Smooth muscle cell (in vitro differentiated cells): ENCODE measurements around the gene RNF144B. TPM values are rescaled to one million over a fixed set of nuclear protein-coding genes. Genes with fewer than 3 reads are reported as not detected.

Experiments used
- DNase-seq: peaks from one replicate; lab custom pipeline; 2025; ENCODE audit not compliant: unreplicated experiment; lab: John Stamatoyannopoulos, UW
- H2AFZ ChIP-seq: fragments of 200-600 bp; sonication (generic); 2 replicates; pipeline ENCODE4 v1.6.0; 2016; ENCODE audit warnings: antibody characterized with exemption, low read depth, mild to moderate bottlenecking
- H3F3A ChIP-seq: fragments of 200-600 bp; sonication (generic); 2 replicates; pipeline ENCODE4 v1.6.0; 2017; ENCODE audit warnings: antibody characterized with exemption, low read depth
- H3K27ac ChIP-seq: fragments of 200-600 bp; sonication (generic); 2 replicates; pipeline ENCODE4 v1.5.1; 2016; ENCODE audit warnings: low read depth, mild to moderate bottlenecking
- H3K27me3 ChIP-seq: fragments of 200-600 bp; sonication (generic); 2 replicates; pipeline ENCODE4 v1.6.1; 2016; ENCODE audit warnings: low read depth, mild to moderate bottlenecking
- H3K36me3 ChIP-seq: fragments of 200-600 bp; sonication (generic); 2 replicates; pipeline ENCODE4 v1.5.1; 2016; ENCODE audit warnings: low read depth
- H3K4me1 ChIP-seq: fragments of 200-600 bp; sonication (generic); 2 replicates; pipeline ENCODE4 v1.5.1; 2016; ENCODE audit warnings: low read depth
- H3K4me2 ChIP-seq: fragments of 200-600 bp; sonication (generic); 2 replicates; pipeline ENCODE4 v1.6.0; 2016; ENCODE audit warnings: mild to moderate bottlenecking
- H3K4me3 ChIP-seq: fragments of 200-600 bp; sonication (generic); 2 replicates; pipeline ENCODE4 v1.5.1; 2016; ENCODE audit warnings: mild to moderate bottlenecking
- H3K79me2 ChIP-seq: fragments of 200-600 bp; sonication (generic); 2 replicates; pipeline ENCODE4 v1.6.0; 2016; ENCODE audit warnings: low read depth, mild to moderate bottlenecking
- H3K9ac ChIP-seq: fragments of 200-600 bp; sonication (generic); 2 replicates; pipeline ENCODE4 v1.6.0; 2016; ENCODE audit warnings: low read depth
- H3K9me3 ChIP-seq: fragments of 200-600 bp; sonication (generic); replicated peaks from 2 replicates; pipeline ENCODE4 v1.5.1; 2016; ENCODE audit warnings: low read depth
- H4K20me1 ChIP-seq: fragments of 200-600 bp; sonication (generic); 2 replicates; pipeline ENCODE4 v1.6.0; 2016; ENCODE audit warnings: low read depth
- WGBS: methylation state at CpG from one replicate; pipeline ENCODE4 v1.1.7; 2016; ENCODE audit warnings: low lambda C conversion rate; 5-methylcytosine and 5-hydroxymethylcytosine counted together
- polyA plus RNA-seq: library from polyadenylated mRNA; unstranded; fragments of >200 nt; fragmentation: Nextera tagmentation; extraction: Ambion mirVana; gene quantifications from 2 replicates; pipeline ENCODE4 v1.2.1, GENCODE V29; 2016
- total RNA-seq: library from RNA; depleted of rRNA; stranded (reverse); fragments of >200 nt; gene quantifications from 2 replicates; pipeline ENCODE4 v1.2.3, GENCODE V29; 2014
- TF ChIP-seq, protein P1 (sequence below): fragments of 200-600 bp; sonication (generic); IDR thresholded peaks from 2 replicates; pipeline ENCODE4 v1.5.1; 2017; ENCODE audit warnings: borderline replicate concordance, mild to moderate bottlenecking, antibody characterized with exemption; ENCODE audit not compliant: insufficient read depth, poor library complexity, severe bottlenecking

RNF144B gene
- total and polyA plus RNA-seq, 2 experiments from 2014 or later: 3.4 to 10.9 TPM

DNA sequence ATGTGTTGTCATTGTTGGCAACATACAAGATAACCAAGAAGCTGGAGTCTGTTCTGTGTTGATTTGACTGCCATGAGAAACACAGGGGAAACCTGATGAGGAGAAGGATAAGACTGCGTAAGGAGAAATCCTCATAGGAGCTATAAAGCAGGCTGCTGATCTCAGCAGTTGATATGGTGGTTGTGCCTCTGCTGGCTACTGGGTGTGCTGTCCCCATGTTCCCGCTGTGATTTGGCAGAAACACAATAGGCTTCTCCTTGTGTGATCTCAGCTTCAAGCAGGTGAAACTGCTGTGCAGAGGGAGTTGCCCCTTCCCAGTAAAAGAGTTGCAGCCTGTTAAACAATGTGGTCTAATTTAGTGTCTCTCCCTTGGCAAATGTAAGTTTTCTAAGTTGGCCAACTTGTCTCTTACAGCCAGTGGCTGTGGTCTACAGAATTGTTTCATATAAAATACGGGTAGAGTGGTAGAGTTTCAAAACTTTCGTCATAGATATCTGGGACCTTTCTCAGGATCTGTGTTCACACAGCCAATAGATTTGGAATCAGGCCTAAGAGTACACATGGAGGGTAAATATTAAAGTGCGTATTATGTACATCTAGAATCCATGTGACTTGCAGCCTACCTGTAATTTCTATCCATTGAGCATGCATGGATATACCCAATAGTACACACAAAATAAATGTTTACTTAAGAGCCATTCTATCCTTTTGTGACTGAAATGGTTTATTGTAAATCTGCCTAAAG is 78.4 kb downstream of the RNF144B start:
- Histone ChIP-seq H3K79me2 (no peaks in the 10 kb centered on the region), H3K4me2 (no peak overlapping the region), H4K20me1 (no peaks in the 10 kb centered on the region), H3K9me3 (no peaks in the 10 kb centered on the region), H3K27ac (no peak overlapping the region), H3K4me1 (no peaks in the 10 kb centered on the region), H3K36me3 (no peaks in the 10 kb centered on the region), H2AFZ (no peak overlapping the region), H3K4me3 (no peak overlapping the region), H3F3A (no peaks in the 10 kb centered on the region), H3K27me3 (no peaks in the 10 kb centered on the region), H3K9ac (no peak overlapping the region)
- TF ChIP-seq, protein P1, sequence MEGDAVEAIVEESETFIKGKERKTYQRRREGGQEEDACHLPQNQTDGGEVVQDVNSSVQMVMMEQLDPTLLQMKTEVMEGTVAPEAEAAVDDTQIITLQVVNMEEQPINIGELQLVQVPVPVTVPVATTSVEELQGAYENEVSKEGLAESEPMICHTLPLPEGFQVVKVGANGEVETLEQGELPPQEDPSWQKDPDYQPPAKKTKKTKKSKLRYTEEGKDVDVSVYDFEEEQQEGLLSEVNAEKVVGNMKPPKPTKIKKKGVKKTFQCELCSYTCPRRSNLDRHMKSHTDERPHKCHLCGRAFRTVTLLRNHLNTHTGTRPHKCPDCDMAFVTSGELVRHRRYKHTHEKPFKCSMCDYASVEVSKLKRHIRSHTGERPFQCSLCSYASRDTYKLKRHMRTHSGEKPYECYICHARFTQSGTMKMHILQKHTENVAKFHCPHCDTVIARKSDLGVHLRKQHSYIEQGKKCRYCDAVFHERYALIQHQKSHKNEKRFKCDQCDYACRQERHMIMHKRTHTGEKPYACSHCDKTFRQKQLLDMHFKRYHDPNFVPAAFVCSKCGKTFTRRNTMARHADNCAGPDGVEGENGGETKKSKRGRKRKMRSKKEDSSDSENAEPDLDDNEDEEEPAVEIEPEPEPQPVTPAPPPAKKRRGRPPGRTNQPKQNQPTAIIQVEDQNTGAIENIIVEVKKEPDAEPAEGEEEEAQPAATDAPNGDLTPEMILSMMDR: no peak
- DNase-seq: no peak
- WGBS: 94% methylated on average over 5 of the region's 5 CpGs

DNA sequence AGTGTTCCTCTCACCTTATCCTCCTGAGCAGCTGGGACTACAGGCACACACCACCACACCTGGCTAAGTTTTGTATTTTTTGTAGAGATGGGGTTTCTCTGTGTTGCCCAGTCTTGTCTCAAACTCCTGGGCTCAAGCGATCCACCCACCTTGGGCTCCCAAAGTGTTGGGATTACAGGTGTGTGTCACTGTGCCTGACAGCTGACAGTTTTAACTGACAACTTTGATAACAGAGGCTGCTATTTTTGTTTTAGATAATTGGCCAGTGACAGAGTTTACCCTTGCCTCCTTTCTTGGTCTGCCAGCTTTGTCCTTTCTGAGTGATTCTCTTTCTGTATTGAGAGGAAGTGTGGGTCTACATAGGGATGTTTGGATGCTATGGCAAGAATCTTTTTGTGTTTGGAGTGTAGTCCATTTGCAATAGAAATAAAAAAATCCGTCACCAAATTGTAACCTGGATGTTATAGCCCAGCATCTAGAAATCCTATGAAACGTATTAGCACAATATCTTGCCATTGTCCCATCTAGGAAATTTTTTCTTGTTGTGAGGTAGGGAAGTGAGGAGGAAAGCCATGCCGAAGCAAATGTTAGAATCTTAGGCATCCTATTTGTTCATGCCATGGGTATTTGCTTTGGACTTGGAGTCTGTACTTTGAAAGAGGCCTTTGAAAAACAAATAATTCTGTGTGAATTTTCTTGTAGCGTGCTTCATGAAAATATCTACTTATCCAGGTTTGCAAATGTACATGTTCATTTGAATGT is 80.8 kb downstream of the RNF144B start:
- H3K4me2 ChIP-seq: no peak overlapping the region
- no peaks in the 10 kb centered on the region for H3K9me3 ChIP-seq
- no peak overlapping the region for H2AFZ ChIP-seq
- H4K20me1 ChIP-seq: no peaks in the 10 kb centered on the region
- H3K36me3 ChIP-seq: no peaks in the 10 kb centered on the region
- no peaks in the 10 kb centered on the region for H3K27me3 ChIP-seq
- no peak overlapping the region for H3K4me3 ChIP-seq
- DNase-seq: no peak
- no peaks in the 10 kb centered on the region for H3K79me2 ChIP-seq
- H3K9ac ChIP-seq: no peak overlapping the region
- WGBS: 71% methylated on average over 5 of the region's 5 CpGs
- no peaks in the 10 kb centered on the region for H3K4me1 ChIP-seq
- no peaks in the 10 kb centered on the region for H3F3A ChIP-seq
- H3K27ac ChIP-seq: no peak overlapping the region
- TF ChIP-seq, protein P1: no peak

DNA sequence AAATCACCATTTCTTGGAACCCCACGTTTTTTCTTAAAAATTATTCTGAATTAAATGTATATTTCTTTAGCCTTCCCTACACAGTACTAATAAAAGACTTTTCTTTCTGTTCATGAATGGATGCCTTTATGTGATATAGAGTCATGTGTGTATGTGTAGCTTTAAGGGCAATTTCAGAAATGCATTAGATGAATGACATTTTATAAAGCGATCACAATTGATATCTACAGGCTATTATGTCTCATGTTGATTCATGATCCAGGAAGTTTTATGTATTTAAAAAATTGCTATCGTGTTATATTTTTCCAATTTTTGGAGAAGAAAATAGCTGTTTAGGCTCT is 81.3 kb downstream of the RNF144B start:
- Histone ChIP-seq H3K4me2 (no peak overlapping the region), H2AFZ (no peak overlapping the region), H3K4me1 (no peaks in the 10 kb centered on the region), H3K27ac (no peak overlapping the region), H3K9me3 (no peaks in the 10 kb centered on the region), H3K9ac (no peak overlapping the region), H3K27me3 (no peaks in the 10 kb centered on the region), H3K36me3 (no peaks in the 10 kb centered on the region), H4K20me1 (no peaks in the 10 kb centered on the region), H3K79me2 (no peaks in the 10 kb centered on the region), H3K4me3 (no peak overlapping the region), H3F3A (no peaks in the 10 kb centered on the region)
- no peak for DNase-seq
- WGBS: 90% methylated on average over 3 of the region's 3 CpGs
- TF ChIP-seq, protein P1: no peak

DNA sequence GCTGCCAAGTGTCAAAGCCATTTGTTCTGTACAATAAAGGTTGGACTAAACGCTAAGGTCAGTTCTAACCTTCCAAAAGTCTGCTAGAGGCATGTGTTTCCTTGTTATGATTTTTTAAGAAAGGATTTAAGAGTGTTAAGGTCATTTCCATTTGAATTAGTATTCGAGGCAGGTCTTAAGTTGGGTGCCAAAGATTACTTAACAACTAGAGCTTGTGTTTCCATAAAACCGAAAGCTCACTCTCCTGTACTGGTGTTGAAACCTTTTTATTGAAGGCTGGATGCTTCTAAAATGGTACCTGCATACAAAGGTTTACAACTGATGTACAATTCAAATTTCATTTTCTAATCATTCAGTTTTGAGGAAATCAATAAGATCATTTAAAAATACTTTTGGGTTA is 82.4 kb downstream of the RNF144B start:
- no peaks in the 10 kb centered on the region for H3F3A ChIP-seq
- H3K4me1 ChIP-seq: no peaks in the 10 kb centered on the region
- H3K9me3 ChIP-seq: no peaks in the 10 kb centered on the region
- no peaks in the 10 kb centered on the region for H3K36me3 ChIP-seq
- TF ChIP-seq, protein P1: no peak
- H3K9ac ChIP-seq: no peak overlapping the region
- no peak overlapping the region for H3K4me3 ChIP-seq
- H4K20me1 ChIP-seq: no peaks in the 10 kb centered on the region
- H2AFZ ChIP-seq: no peak overlapping the region
- no peaks in the 10 kb centered on the region for H3K27me3 ChIP-seq
- no peak overlapping the region for H3K4me2 ChIP-seq
- WGBS: 89% methylated on average over 3 of the region's 3 CpGs
- H3K79me2 ChIP-seq: no peaks in the 10 kb centered on the region
- no peak overlapping the region for H3K27ac ChIP-seq
- DNase-seq: no peak
